Tibial nerve (tissue), 3 donors: Measurements from ENCODE around the gene RENBP.

Experiments
- POLR2A ChIP-seq, 2 donors: fragments of 450-650 bp; IDR thresholded peaks; one replicate each; pipeline ENCODE4 v1.6.1; 2017; ENCODE audit warnings: antibody characterized with exemption in 2 of 2, mild to moderate bottlenecking in 2 of 2, moderate library complexity in 2 of 2
- TF ChIP-seq, protein P1 (sequence below), 5 experiments: fragments of 200-600 bp in 3 of 5; fragments of 450-650 bp in 2 of 5; sonication (generic) in 3 of 5; IDR thresholded peaks; one replicate each; pipeline ENCODE4 v1.5.1; 2016 to 2019; ENCODE audit warnings: antibody characterized with exemption in 5 of 5, mild to moderate bottlenecking in 3 of 5, moderate library complexity in 2 of 5

DNA sequence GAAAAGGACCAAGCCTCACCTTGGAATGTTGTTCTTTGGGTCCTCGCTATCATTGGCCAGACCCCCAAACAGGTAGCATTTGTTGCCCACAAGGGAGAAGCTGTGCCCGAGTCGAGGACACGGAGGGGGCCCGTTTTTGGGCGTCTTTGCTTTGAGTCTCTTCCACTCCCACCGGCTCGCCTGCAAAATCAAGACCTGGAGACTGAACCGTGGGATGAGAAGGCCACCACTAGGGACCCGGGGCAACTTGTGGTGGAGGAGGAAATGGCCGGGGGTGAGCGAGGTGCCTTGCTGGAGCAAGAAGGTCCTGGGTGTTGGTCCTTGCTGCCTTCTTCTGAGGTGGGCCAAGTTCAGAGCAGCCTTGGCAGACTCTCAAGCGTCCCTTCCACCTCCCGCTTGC, 19.7 kb upstream of the RENBP start:
- no peak for TF ChIP-seq POLR2A (IDR thresholded peaks at IDR 0.05)
- TF ChIP-seq, protein P1, sequence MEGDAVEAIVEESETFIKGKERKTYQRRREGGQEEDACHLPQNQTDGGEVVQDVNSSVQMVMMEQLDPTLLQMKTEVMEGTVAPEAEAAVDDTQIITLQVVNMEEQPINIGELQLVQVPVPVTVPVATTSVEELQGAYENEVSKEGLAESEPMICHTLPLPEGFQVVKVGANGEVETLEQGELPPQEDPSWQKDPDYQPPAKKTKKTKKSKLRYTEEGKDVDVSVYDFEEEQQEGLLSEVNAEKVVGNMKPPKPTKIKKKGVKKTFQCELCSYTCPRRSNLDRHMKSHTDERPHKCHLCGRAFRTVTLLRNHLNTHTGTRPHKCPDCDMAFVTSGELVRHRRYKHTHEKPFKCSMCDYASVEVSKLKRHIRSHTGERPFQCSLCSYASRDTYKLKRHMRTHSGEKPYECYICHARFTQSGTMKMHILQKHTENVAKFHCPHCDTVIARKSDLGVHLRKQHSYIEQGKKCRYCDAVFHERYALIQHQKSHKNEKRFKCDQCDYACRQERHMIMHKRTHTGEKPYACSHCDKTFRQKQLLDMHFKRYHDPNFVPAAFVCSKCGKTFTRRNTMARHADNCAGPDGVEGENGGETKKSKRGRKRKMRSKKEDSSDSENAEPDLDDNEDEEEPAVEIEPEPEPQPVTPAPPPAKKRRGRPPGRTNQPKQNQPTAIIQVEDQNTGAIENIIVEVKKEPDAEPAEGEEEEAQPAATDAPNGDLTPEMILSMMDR (IDR thresholded peaks at IDR 0.05): no peak
